ENCODE data around the gene MCEMP1. TPM values are rescaled to one million over a fixed set of nuclear protein-coding genes. Genes with fewer than 3 reads are reported as not detected.

MCEMP1 gene
- total and polyA plus RNA-seq, 2 of the 4 experiments (the other 2 are of a cell fraction), result 0.15 TPM; not detected in 1

DNA sequence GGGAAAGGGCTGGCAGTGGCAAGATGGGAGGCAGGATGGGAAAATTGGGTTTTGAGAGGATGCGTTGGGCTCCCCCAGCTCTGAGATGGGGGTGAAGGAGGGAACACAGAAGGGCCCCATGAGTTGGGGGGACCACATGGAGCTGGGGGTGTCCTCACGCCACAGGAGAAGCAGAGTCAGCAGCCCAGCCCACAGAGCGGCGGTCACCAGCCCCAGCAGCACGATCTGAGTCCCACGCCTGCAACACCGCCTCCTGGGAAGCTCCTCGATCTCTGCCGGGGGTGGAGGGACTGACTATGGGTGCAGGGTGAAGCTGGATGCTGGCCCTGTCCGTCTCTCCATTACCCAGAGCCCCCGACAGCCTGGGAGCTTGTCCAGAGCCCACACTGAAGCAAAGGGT, 21.7 kb downstream of the MCEMP1 start:
- H3K23ac ChIP-seq (ENCODE audit: low read depth, low read length), result no peak overlapping the region
- H3K9me1 ChIP-seq (ENCODE audit: insufficient read depth, low read length), result no peaks in the 10 kb centered on the region
- BruUV-seq (replicated peaks), result no TSS peak
- intact Hi-C loops (cut with micrococcal nuclease) (no loop called here), dilution Hi-C loops (cut with HindIII; ENCODE audit: low sequenced_read_pairs, unreplicated experiment) (no loop called here), in situ Hi-C loops (cut with MboI; ENCODE audit: low sequenced_read_pairs) (no loop called here)
- no peak overlapping the region for H3K9ac ChIP-seq (ENCODE audit: low read depth, low read length)
- H4K8ac ChIP-seq (ENCODE audit: low read depth in 2 of 2, low read length in 2 of 2), result no peak overlapping the region
- peak overlapping the region; percentile 28 for H2AK9ac ChIP-seq (replicated peaks; ENCODE audit: low read depth, low read length, poor library complexity)
- peaks cover 24% of the 10 kb centered on the region for H3K27me3 ChIP-seq (ENCODE audit: control insufficient read depth, insufficient read depth, low read length)
- H2AFZ ChIP-seq (replicated peaks; ENCODE audit: low read length, poor library complexity), result no peak overlapping the region
- H3K4me3 ChIP-seq (ENCODE audit: insufficient read depth, low read depth, low read length), result no peak overlapping the region
- DNase-seq (no peak), ATAC-seq (ENCODE audit: low read depth) (no peak)
- H4K91ac ChIP-seq (ENCODE audit: insufficient read depth, low read depth, low read length), result no peak overlapping the region
- H2AK5ac ChIP-seq (ENCODE audit: low read depth, low read length), result no peak overlapping the region
- no peaks in the 10 kb centered on the region for H3K4me1 ChIP-seq (ENCODE audit: control insufficient read depth, insufficient read depth, low read length)
- H2BK15ac ChIP-seq (ENCODE audit: low read depth, low read length), result no peak overlapping the region
- H4K20me1 ChIP-seq (ENCODE audit: insufficient read depth, low read length), result no peaks in the 10 kb centered on the region
- no peak overlapping the region for H4K5ac ChIP-seq (ENCODE audit: low read depth, low read length)
- no peaks in the 10 kb centered on the region for H3K36me3 ChIP-seq (ENCODE audit: control insufficient read depth, insufficient read depth, low read length)
- no peak overlapping the region for H3K18ac ChIP-seq (ENCODE audit: low read depth, low read length)
- H3K9me3 ChIP-seq (ENCODE audit: control insufficient read depth, insufficient read depth, low read length), result no peaks in the 10 kb centered on the region
- no peak for TF ChIP-seq MAFK (IDR thresholded peaks at IDR 0.05; ENCODE audit: low read depth, low read length)
- no peak for TF ChIP-seq NFE2L2 (IDR thresholded peaks at IDR 0.05; ENCODE audit: low read depth, low read length)
- no peak for TF ChIP-seq RAD21 (IDR thresholded peaks at IDR 0.05; ENCODE audit: low read length)
- no peak for TF ChIP-seq SMC3 (IDR thresholded peaks at IDR 0.05; ENCODE audit: low read depth, low read length)
- TF ChIP-seq FOS (IDR thresholded peaks at IDR 0.05; ENCODE audit: low read depth, low read length), result no peak
- no peak for TF ChIP-seq MXI1 (IDR thresholded peaks at IDR 0.05; ENCODE audit: borderline replicate concordance, low read depth, low read length)
- no peak for TF ChIP-seq BHLHE40 (IDR thresholded peaks at IDR 0.05; ENCODE audit: low read depth, low read length)
- TF ChIP-seq RCOR1 (IDR thresholded peaks at IDR 0.05; ENCODE audit: insufficient replicate concordance, low read length), result no peak
- TF ChIP-seq MAZ (IDR thresholded peaks at IDR 0.05; ENCODE audit: borderline replicate concordance, low read depth, low read length), result no peak
- TF ChIP-seq CHD1 (IDR thresholded peaks at IDR 0.05; ENCODE audit: low read depth, low read length), result no peak
- no peak for TF ChIP-seq RFX5 (IDR thresholded peaks at IDR 0.05; ENCODE audit: low read depth, low read length)
- no peak for TF ChIP-seq CEBPB (IDR thresholded peaks at IDR 0.05; ENCODE audit: low read depth, low read length)
- no peak for TF ChIP-seq POLR2A (IDR thresholded peaks at IDR 0.05; ENCODE audit: low read depth, low read length)
- no peak for TF ChIP-seq CTCF (conservative IDR thresholded peaks at IDR 0.05; ENCODE audit: low read depth, low read length)
- no peak for TF ChIP-seq USF2 (IDR thresholded peaks at IDR 0.05; ENCODE audit: low read depth, low read length)
- TF ChIP-seq ELK1 (IDR thresholded peaks at IDR 0.05; ENCODE audit: borderline replicate concordance, low read depth, low read length), result no peak
- no peak overlapping the region for H3K56ac ChIP-seq (ENCODE audit: extremely low read depth, insufficient read depth, low read length)
- no peak overlapping the region for H2BK20ac ChIP-seq (ENCODE audit: low read depth, low read length)
- no CpG with 5 or more reads among the region's 11 CpGs for WGBS, 2 experiments (ENCODE audit: extremely low coverage in 2 of 2, insufficient read length in 1 of 2)
- CTCF ChIA-PET, result interaction anchor here (0.7 to 1.4 kb wide), 2 partner anchors 18 to 84 kb away, joined by 3 to 6 read pairs; partner anchors contain the start of gene TRAPPC5
- no peak overlapping the region for H3K14ac ChIP-seq (replicated peaks; ENCODE audit: low read depth, low read length)
- H3K27ac ChIP-seq (ENCODE audit: insufficient read depth, low read length), result no peak overlapping the region
- no peak overlapping the region for H2BK120ac ChIP-seq (ENCODE audit: low read depth, low read length)
- no peak overlapping the region for H2BK5ac ChIP-seq (ENCODE audit: low read depth, low read length, poor library complexity, severe bottlenecking)
- H3K79me1 ChIP-seq (ENCODE audit: low read depth in 1 of 2, low read length in 2 of 2), result no peaks in the 10 kb centered on the region
- POLR2A ChIA-PET (ENCODE audit: unreplicated experiment), result no interaction called here
- H3K4ac ChIP-seq (ENCODE audit: low read depth, low read length), result no peak overlapping the region
- H3K4me2 ChIP-seq (ENCODE audit: low read depth, low read length), result no peak overlapping the region

Data from IMR-90 (cell line).